EL (cell line): ENCODE results near the gene PRDM16.

Experiments used
- DNase-seq: peaks from one replicate; pipeline ENCODE4 v3.0.0-alpha.2; 2016

Gene PRDM16

GRCh38 chr1:3111348-3112021 lies 42.5 kb downstream of the PRDM16 start:
- no peak for DNase-seq

- DNase-seq = no peak
Observed at GRCh38 chr1:3112526-3112925, 43.5 kb downstream of the PRDM16 start.

- DNase-seq = no peak
Observed at GRCh38 chr1:3113047-3113740, 44.2 kb downstream of the PRDM16 start.

GRCh38 chr1:3113741-3114056 lies 44.7 kb downstream of the PRDM16 start:
- DNase-seq = no peak

GRCh38 chr1:3114131-3114744 lies 45.2 kb downstream of the PRDM16 start:
- DNase-seq = no peak

GRCh38 chr1:3114846-3115245 lies 45.8 kb downstream of the PRDM16 start:
- no peak for DNase-seq

- DNase-seq = no peak
Observed at GRCh38 chr1:3115275-3116149, 46.5 kb downstream of the PRDM16 start.

- no peak for DNase-seq
Observed at GRCh38 chr1:3116150-3116510, 47.1 kb downstream of the PRDM16 start.

GRCh38 chr1:3116560-3116959 lies 47.6 kb downstream of the PRDM16 start:
- no peak for DNase-seq

- DNase-seq = no peak
Observed at GRCh38 chr1:3117879-3118278, 48.9 kb downstream of the PRDM16 start.

- DNase-seq = no peak
Observed at GRCh38 chr1:3119061-3119460, 50.1 kb downstream of the PRDM16 start.

- no peak for DNase-seq
Observed at GRCh38 chr1:3119725-3120124, 50.7 kb downstream of the PRDM16 start.

GRCh38 chr1:3120140-3120539 lies 51.1 kb downstream of the PRDM16 start:
- no peak for DNase-seq

- no peak for DNase-seq
Observed at GRCh38 chr1:3120994-3121393, 52.0 kb downstream of the PRDM16 start.

- DNase-seq = no peak
Observed at GRCh38 chr1:3121401-3122210, 52.6 kb downstream of the PRDM16 start.

- no peak for DNase-seq
Observed at GRCh38 chr1:3122311-3122710, 53.3 kb downstream of the PRDM16 start.

GRCh38 chr1:3124246-3124645 lies 55.2 kb downstream of the PRDM16 start:
- no peak for DNase-seq

GRCh38 chr1:3125078-3125477 lies 56.1 kb downstream of the PRDM16 start:
- DNase-seq = no peak

GRCh38 chr1:3125546-3126368 lies 56.8 kb downstream of the PRDM16 start:
- no peak for DNase-seq

- DNase-seq = no peak
Observed at GRCh38 chr1:3126756-3127678, 58.0 kb downstream of the PRDM16 start.

- DNase-seq = no peak
Observed at GRCh38 chr1:3127738-3128137, 58.7 kb downstream of the PRDM16 start.
